Measurements from ENCODE around the gene CRNN. TPM values are rescaled to one million over a fixed set of nuclear protein-coding genes. Genes with fewer than 3 reads are reported as not detected.

Gene CRNN
- total RNA-seq, 4 donors from 2014 or later = 2.2 to 103 (median 4.7) TPM

- H3K27ac ChIP-seq = no peak overlapping the region
- TF ChIP-seq EP300 (IDR thresholded peaks at IDR 0.05) (no peak), POLR2AphosphoS5 (IDR thresholded peaks at IDR 0.05) (no peak), CTCF (IDR thresholded peaks at IDR 0.05) (no peak), POLR2A (IDR thresholded peaks at IDR 0.05) (no peak)
- ATAC-seq = no peak
- no peaks in the 10 kb centered on the region for H3K27me3 ChIP-seq
- 76 to 77% methylated on average over 4 of the region's 4 CpGs for WGBS, 2 donors (ENCODE audit: low coverage in 1 of 2)
- H3K4me1 ChIP-seq = no peaks in the 10 kb centered on the region
- H3K4me3 ChIP-seq = no peak overlapping the region
- H3K9me3 ChIP-seq = no peaks in the 10 kb centered on the region
- H3K36me3 ChIP-seq = no peaks in the 10 kb centered on the region
Observed at GRCh38 chr1:152408664-152409063, 5.4 kb downstream of the CRNN start.

DNA sequence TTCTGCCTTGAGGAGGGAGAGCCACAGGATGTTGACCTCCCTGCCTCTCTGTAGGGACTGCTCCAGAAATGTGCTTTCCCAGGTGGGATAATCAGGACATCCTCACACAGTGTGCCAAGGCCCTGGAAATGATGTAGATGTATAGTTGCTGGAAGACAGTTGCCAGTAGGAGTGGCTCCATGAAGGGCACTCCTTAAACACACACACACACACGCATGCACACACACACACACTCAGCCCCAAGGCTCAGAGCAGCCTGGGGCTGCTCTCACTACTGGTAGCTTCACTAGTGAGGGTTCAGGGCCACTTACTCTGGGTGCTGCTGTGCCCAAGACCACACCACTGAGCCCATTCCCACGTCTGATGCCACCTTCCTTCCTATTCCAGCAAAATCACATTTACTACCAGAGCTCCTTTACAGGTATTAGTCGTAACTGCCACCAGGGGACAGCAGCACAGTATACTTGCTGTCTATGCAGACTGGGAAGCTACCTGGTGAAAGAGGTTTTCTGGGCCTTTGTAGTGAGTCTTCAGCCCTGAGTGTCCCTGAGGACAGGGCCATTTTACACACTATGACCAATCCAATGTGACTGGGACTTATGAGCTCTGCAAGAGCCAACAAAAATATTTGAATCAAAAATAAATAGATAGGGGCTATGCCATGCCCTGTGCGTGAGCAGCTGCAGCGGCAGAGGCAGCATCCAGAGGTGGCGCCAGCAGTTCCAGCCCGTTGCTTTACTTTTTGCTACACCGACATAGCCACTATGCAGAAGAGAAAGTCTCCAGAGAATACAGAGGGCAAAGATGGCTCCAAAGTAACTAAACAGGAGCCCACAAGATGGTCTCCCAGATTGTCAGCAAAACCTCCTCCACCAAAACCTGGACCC is 15.0 kb downstream of the CRNN start:
- Histone ChIP-seq H3K9me3 (no peaks in the 10 kb centered on the region), H3K27ac (no peak overlapping the region), H3K4me1 (no peaks in the 10 kb centered on the region), H3K4me3 (no peak overlapping the region), H3K27me3 (no peaks in the 10 kb centered on the region), H3K36me3 (no peaks in the 10 kb centered on the region)
- TF ChIP-seq EP300 (IDR thresholded peaks at IDR 0.05) (no peak), POLR2AphosphoS5 (IDR thresholded peaks at IDR 0.05) (no peak), POLR2A (IDR thresholded peaks at IDR 0.05) (no peak), CTCF (IDR thresholded peaks at IDR 0.05) (no peak)
- no peak for ATAC-seq
- 13 to 18% methylated on average over 6 to 7 of the region's 8 CpGs for WGBS, 2 donors (ENCODE audit: low coverage in 1 of 2)

- H3K27ac ChIP-seq = no peak overlapping the region
- WGBS, 2 donors (ENCODE audit: low coverage in 1 of 2) = 76 to 83% methylated on average over 1 to 3 of the region's 5 CpGs
- ATAC-seq = no peak
- no peaks in the 10 kb centered on the region for H3K9me3 ChIP-seq
- no peaks in the 10 kb centered on the region for H3K27me3 ChIP-seq
- H3K4me3 ChIP-seq = no peak overlapping the region
- TF ChIP-seq POLR2AphosphoS5 (IDR thresholded peaks at IDR 0.05) = no peak
- no peaks in the 10 kb centered on the region for H3K4me1 ChIP-seq
- no peaks in the 10 kb centered on the region for H3K36me3 ChIP-seq
Observed at GRCh38 chr1:152397474-152397873, 16.6 kb downstream of the CRNN start.

DNA sequence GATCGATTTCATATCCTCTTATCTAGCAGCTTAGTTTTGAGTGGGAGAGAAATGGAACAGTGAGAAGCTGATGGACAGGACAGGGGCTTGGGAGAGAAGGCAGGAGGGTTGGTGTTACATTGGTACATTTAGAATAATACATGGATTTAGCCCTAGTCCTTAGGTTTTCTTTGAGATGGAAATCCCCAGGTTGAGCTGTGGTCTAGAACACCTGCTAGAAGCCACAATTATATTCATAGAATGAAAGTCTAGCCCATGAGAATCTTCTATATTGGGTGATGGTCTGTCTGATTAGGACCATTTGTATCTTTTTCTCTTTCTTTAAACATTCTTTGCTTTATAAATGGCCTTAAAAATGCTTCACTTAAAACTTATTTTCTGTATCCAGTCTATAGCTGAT is 19.9 kb downstream of the CRNN start:
- ATAC-seq = no peak
- Histone ChIP-seq H3K4me3 (no peak overlapping the region), H3K4me1 (no peaks in the 10 kb centered on the region), H3K27ac (no peak overlapping the region), H3K36me3 (no peaks in the 10 kb centered on the region), H3K9me3 (no peaks in the 10 kb centered on the region), H3K27me3 (no peaks in the 10 kb centered on the region)
- WGBS, 2 donors (ENCODE audit: low coverage in 1 of 2) = 38 to 54% methylated on average over 1 of the region's 1 CpG
- no peak for TF ChIP-seq POLR2A (IDR thresholded peaks at IDR 0.05)
- no peak for TF ChIP-seq EP300 (IDR thresholded peaks at IDR 0.05)
- no peak for TF ChIP-seq POLR2AphosphoS5 (IDR thresholded peaks at IDR 0.05)
- TF ChIP-seq CTCF (IDR thresholded peaks at IDR 0.05) = no peak

- no peak for ATAC-seq
- Histone ChIP-seq H3K4me3 (no peak overlapping the region), H3K36me3 (no peaks in the 10 kb centered on the region), H3K27me3 (no peaks in the 10 kb centered on the region), H3K27ac (no peak overlapping the region), H3K4me1 (no peaks in the 10 kb centered on the region), H3K9me3 (no peaks in the 10 kb centered on the region)
- no peak for TF ChIP-seq POLR2AphosphoS5 (IDR thresholded peaks at IDR 0.05)
- TF ChIP-seq EP300 (IDR thresholded peaks at IDR 0.05) = no peak
- no peak for TF ChIP-seq POLR2A (IDR thresholded peaks at IDR 0.05)
- no peak for TF ChIP-seq CTCF (IDR thresholded peaks at IDR 0.05)
- WGBS, 2 donors (ENCODE audit: low coverage in 1 of 2) = 66% methylated on average over 2 of the region's 2 CpGs
Observed at GRCh38 chr1:152392909-152393308, 21.2 kb downstream of the CRNN start.

Measured in gastroesophageal sphincter (tissue), 4 donors.